Parathyroid adenoma (tissue), 2 donors: Measurements from ENCODE around the gene KIF1A.
"Not testable (repeated sequence)": the region's sequence is repeated elsewhere in the genome, so short reads cannot be mapped to it uniquely, and the experiment has no call there.

Experiments used
- H2AFZ ChIP-seq: fragments of 300-600 bp; sonication (generic); one replicate; pipeline ENCODE4 v1.7.0; 2017; ENCODE audit warnings: antibody characterized with exemption, mild to moderate bottlenecking
- H3K27ac ChIP-seq: fragments of 300-600 bp; sonication (generic); one replicate; pipeline ENCODE4 v1.7.0; 2017
- H3K27me3 ChIP-seq: fragments of 300-600 bp; sonication (generic); one replicate; pipeline ENCODE4 v1.7.0; 2017; ENCODE audit warnings: low read length; ENCODE audit not compliant: control insufficient read depth, insufficient read depth
- H3K36me3 ChIP-seq: fragments of 300-600 bp; sonication (generic); one replicate; pipeline ENCODE4 v1.7.0; 2017; ENCODE audit warnings: low read length; ENCODE audit not compliant: control insufficient read depth, insufficient read depth
- H3K4me1 ChIP-seq: fragments of 300-600 bp; sonication (generic); one replicate; pipeline ENCODE4 v1.7.0; 2017; ENCODE audit warnings: control low read depth
- H3K4me2 ChIP-seq: fragments of 300-600 bp; sonication (generic); one replicate; pipeline ENCODE4 v1.7.0; 2017; ENCODE audit warnings: low read length
- H3K4me3 ChIP-seq: fragments of 300-600 bp; sonication (generic); one replicate; pipeline ENCODE4 v1.7.0; 2017; ENCODE audit warnings: low read depth, low read length
- H3K79me2 ChIP-seq: fragments of 300-600 bp; sonication (generic); one replicate; pipeline ENCODE4 v1.7.0; 2017; ENCODE audit warnings: control low read depth
- H3K9ac ChIP-seq: fragments of 300-600 bp; sonication (generic); one replicate; pipeline ENCODE4 v1.7.0; 2017; ENCODE audit warnings: mild to moderate bottlenecking
- H3K9me3 ChIP-seq: fragments of 300-600 bp; sonication (generic); one replicate; pipeline ENCODE4 v1.7.0; 2017; ENCODE audit warnings: low read length; ENCODE audit not compliant: control insufficient read depth
- CTCF ChIP-seq: fragments of 300-600 bp; sonication (generic); IDR thresholded peaks from one replicate; pipeline ENCODE4 v1.7.0; 2017; ENCODE audit warnings: antibody characterized with exemption, mild to moderate bottlenecking
- donor health status: primary hyperparathyroidism.

KIF1A gene

GRCh38 chr2:240685771-240686371 lies 134.1 kb downstream of the KIF1A start:
- H3K9me3 ChIP-seq, result no peaks in the 10 kb centered on the region
- H3K4me1 ChIP-seq, result peaks cover 7% of the 10 kb centered on the region
- H3K36me3 ChIP-seq, result no peaks in the 10 kb centered on the region
- no peak overlapping the region for H3K9ac ChIP-seq
- no peaks in the 10 kb centered on the region for H3K79me2 ChIP-seq
- TF ChIP-seq CTCF, result no peak
- H3K4me3 ChIP-seq, result peak overlapping the region; percentile 35
- H3K4me2 ChIP-seq, result peak overlapping the region; percentile 67
- H2AFZ ChIP-seq, result peak overlapping the region; percentile 68
- no peaks in the 10 kb centered on the region for H3K27me3 ChIP-seq
- H3K27ac ChIP-seq, result no peak overlapping the region

DNA sequence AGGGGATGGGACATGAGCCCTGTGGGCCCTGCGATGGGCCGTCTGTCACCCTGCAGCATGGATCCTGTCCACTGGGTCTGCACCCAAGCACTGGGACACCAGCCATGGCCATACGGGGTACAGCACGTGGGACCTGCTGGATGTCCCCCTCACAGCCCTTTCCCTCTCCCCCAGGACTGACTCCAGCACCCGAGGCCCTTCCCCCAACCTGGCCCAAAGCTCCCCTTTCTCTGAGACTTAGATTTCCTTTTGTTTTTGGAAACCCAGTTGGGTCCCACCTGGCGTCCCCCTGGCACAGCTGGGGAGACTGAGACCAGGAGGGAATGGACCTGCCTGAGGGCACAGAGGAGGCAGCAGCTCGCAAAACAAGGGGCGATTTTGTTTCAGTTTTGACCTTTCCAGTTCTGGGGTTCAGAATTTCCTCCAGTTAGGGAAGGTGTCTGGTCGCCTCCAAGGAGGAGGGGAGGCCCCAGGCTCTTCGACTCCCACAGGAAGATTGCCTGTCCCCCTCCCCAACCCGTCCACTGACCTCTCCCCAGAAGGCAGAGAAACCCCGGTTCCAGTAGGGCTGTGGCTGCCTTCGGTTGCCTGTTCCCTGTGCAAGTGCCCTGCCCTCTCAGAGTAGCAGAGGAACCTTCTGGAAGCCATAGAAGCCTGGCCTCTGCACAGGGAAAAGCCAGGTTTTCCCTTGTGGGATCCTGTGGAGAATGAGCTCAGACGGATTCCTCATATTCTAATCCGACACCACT lies 135.9 kb downstream of the KIF1A start:
- not testable (repeated sequence) for H3K79me2 ChIP-seq, H3K4me1 ChIP-seq, H3K27me3 ChIP-seq, H3K27ac ChIP-seq, H3K9me3 ChIP-seq, H2AFZ ChIP-seq, H3K9ac ChIP-seq, H3K4me2 ChIP-seq, H3K36me3 ChIP-seq, H3K4me3 ChIP-seq

GRCh38 chr2:240683329-240683979 lies 136.6 kb downstream of the KIF1A start:
- not testable (repeated sequence) for H3K79me2 ChIP-seq, H3K9me3 ChIP-seq, H3K4me2 ChIP-seq, H3K27ac ChIP-seq, H3K4me3 ChIP-seq, H3K4me1 ChIP-seq, H3K9ac ChIP-seq, H3K36me3 ChIP-seq, H3K27me3 ChIP-seq, H2AFZ ChIP-seq

GRCh38 chr2:240682431-240683224 lies 137.4 kb downstream of the KIF1A start, which contains the start of gene AQP12B:
TSS of gene AQP12B (minus strand) at chr2:240682885. CDS start at chr2:240682837, 48 bp downstream.
- not testable (repeated sequence) for H3K4me1 ChIP-seq

DNA sequence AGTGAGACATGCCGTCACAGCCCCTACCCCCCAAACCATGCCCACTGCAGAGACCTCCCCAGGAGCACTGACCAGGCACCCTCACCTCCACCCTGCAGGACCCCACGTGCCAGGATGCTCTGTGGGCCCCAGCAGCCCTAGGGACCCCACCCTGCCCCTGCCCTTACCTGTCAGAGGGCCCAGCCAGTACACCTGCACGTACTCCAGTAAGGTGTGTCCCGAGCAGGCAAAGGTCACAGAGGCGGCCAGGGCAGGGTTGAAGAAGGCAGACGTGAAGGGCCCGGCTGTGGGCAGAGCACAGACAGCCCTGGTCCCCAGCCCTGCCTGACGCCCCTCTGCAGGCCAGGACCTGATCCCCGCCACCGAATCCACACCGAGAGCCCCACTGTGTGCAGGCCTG lies 139.8 kb downstream of the KIF1A start:
- H3K9me3 ChIP-seq, H2AFZ ChIP-seq, H3K27ac ChIP-seq, H3K36me3 ChIP-seq, H3K27me3 ChIP-seq, H3K4me2 ChIP-seq, H3K4me3 ChIP-seq, H3K4me1 ChIP-seq, H3K79me2 ChIP-seq, H3K9ac ChIP-seq: not testable (repeated sequence)

More at GRCh38 chr2:240682431-240683224, 137.4 kb downstream of the KIF1A start, which contains the start of gene AQP12B:
- H2AFZ ChIP-seq, H3K9me3 ChIP-seq, H3K9ac ChIP-seq, H3K27ac ChIP-seq, H3K27me3 ChIP-seq, H3K4me3 ChIP-seq, H3K79me2 ChIP-seq, H3K4me2 ChIP-seq, H3K36me3 ChIP-seq: not testable (repeated sequence)

- not testable (repeated sequence) for H3K79me2 ChIP-seq, H3K27ac ChIP-seq, H3K9ac ChIP-seq, H3K4me1 ChIP-seq, H2AFZ ChIP-seq, H3K4me3 ChIP-seq, H3K9me3 ChIP-seq, H3K27me3 ChIP-seq, H3K36me3 ChIP-seq, H3K4me2 ChIP-seq
Observed at GRCh38 chr2:240678909-240679308, 141.1 kb downstream of the KIF1A start.

DNA sequence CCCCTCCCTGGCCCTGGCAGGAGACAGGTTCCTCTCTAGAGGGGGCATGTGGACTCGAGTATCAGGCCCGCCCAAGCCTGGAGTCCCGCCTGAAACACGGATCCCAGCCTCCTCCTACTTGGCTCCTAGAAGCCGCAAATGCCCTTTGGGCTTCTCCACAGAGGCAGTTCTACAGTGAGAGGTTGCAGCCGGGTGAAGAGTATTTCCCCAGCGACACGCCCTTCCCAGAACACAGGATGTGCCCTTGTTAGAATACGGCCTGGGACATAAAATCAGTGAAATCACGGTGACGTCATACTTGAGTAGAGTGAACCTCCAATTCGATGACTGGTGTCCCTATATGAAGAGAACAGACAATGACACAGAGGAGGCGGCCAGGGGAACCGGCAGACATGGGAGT lies 142.0 kb downstream of the KIF1A start:
- not testable (repeated sequence) for H3K9ac ChIP-seq, H3K4me1 ChIP-seq, H3K36me3 ChIP-seq, H3K9me3 ChIP-seq, H3K4me3 ChIP-seq, H3K27ac ChIP-seq, H3K4me2 ChIP-seq, H2AFZ ChIP-seq, H3K79me2 ChIP-seq, H3K27me3 ChIP-seq

- not testable (repeated sequence) for H3K9ac ChIP-seq, H3K27me3 ChIP-seq, H3K9me3 ChIP-seq, H3K4me1 ChIP-seq, H3K4me3 ChIP-seq, H3K4me2 ChIP-seq, H3K27ac ChIP-seq, H3K36me3 ChIP-seq, H2AFZ ChIP-seq, H3K79me2 ChIP-seq
Observed at GRCh38 chr2:240675345-240675744, 144.7 kb downstream of the KIF1A start.

- not testable (repeated sequence) for H3K9ac ChIP-seq, H3K9me3 ChIP-seq, H2AFZ ChIP-seq, H3K27ac ChIP-seq, H3K79me2 ChIP-seq, H3K4me3 ChIP-seq, H3K4me1 ChIP-seq, H3K4me2 ChIP-seq, H3K36me3 ChIP-seq, H3K27me3 ChIP-seq
Observed at GRCh38 chr2:240674461-240675184, 145.4 kb downstream of the KIF1A start.
